A673 (cell line): ENCODE measurements around the gene ITK. TPM values are rescaled to one million over a fixed set of nuclear protein-coding genes. Genes with fewer than 3 reads are reported as not detected.

Experiments
- Bru-seq: library from RNA; stranded (reverse); fragments of 400-500 nt; gene quantifications from one replicate; lab custom pipeline; 2021; lab: Mats Ljungman, UMichigan
- BruChase-seq, 2 experiments: library from RNA; stranded (reverse); fragments of 400-500 nt; gene quantifications; one replicate each; lab custom pipeline; 2021; lab: Mats Ljungman, UMichigan
- BruUV-seq: library from RNA; stranded (reverse); fragments of 400-500 nt; replicated peaks from 2 replicates; lab custom pipeline; 2021; lab: Mats Ljungman, UMichigan
- CTCF ChIA-PET: fragments of 300-600 bp; sonication (Branson Sonifier 250); formaldehyde crosslinking; loops from one replicate; lab custom pipeline; 2022; ENCODE audit warnings: antibody characterized with exemption; lab: Charles Lee
- POLR2A ChIA-PET: fragments of 300-600 bp; sonication (Branson Sonifier 250); formaldehyde crosslinking; loops from one replicate; lab custom pipeline; 2022; ENCODE audit warnings: antibody characterized with exemption; ENCODE audit not compliant: low non-redundant PET; lab: Charles Lee
- DNase-seq: peaks from one replicate; pipeline ENCODE4 v3.0.0-alpha.2; 2015; ENCODE audit warnings: low spot score
- H3K27ac ChIP-seq: fragments of 200-600 bp; sonication (generic); 2 replicates; pipeline ENCODE4 v1.5.1; 2016; ENCODE audit warnings: mixed run types, low read depth, mild to moderate bottlenecking, mixed read lengths, antibody characterized with exemption, low read length; ENCODE audit not compliant: poor library complexity, severe bottlenecking
- H3K27me3 ChIP-seq: fragments of 200-600 bp; sonication (generic); replicated peaks from 2 replicates; pipeline ENCODE4 v1.6.1; 2017; ENCODE audit warnings: mixed run types, low read depth, mild to moderate bottlenecking, mixed read lengths, antibody characterized with exemption, low read length; ENCODE audit not compliant: insufficient read depth, poor library complexity
- H3K36me3 ChIP-seq: fragments of 200-600 bp; sonication (generic); 2 replicates; pipeline ENCODE4 v1.6.1; 2016; ENCODE audit warnings: mixed run types, mild to moderate bottlenecking, mixed read lengths, antibody characterized with exemption, low read length; ENCODE audit not compliant: insufficient read depth, poor library complexity, severe bottlenecking
- H3K4me1 ChIP-seq: fragments of 200-600 bp; sonication (generic); 2 replicates; pipeline ENCODE4 v1.6.1; 2017; ENCODE audit warnings: mixed run types, mild to moderate bottlenecking, mixed read lengths, antibody characterized with exemption, low read length; ENCODE audit not compliant: insufficient read depth, poor library complexity, severe bottlenecking
- H3K4me3 ChIP-seq: fragments of 200-600 bp; sonication (generic); 2 replicates; pipeline ENCODE4 v1.5.1; 2016; ENCODE audit warnings: low read depth, mixed run types, mild to moderate bottlenecking, mixed read lengths, low read length; ENCODE audit not compliant: poor library complexity, severe bottlenecking
- H3K9me3 ChIP-seq: fragments of 200-600 bp; sonication (generic); 2 replicates; pipeline ENCODE4 v1.6.1; 2016; ENCODE audit warnings: mixed run types, low read depth, mild to moderate bottlenecking, mixed read lengths, antibody characterized with exemption, low read length; ENCODE audit not compliant: poor library complexity, severe bottlenecking
- CTCF ChIP-seq: fragments of 300-800, 200-600 bp; sonication (generic); conservative IDR thresholded peaks from 2 replicates; pipeline ENCODE4 v1.5.1; 2017; ENCODE audit warnings: low read depth, mild to moderate bottlenecking, antibody characterized with exemption, low read length, moderate library complexity, mixed read lengths
- EZH2 ChIP-seq: fragments of 200-600 bp; sonication (generic); IDR thresholded peaks from 2 replicates; pipeline ENCODE4 v1.6.1; 2017; ENCODE audit warnings: borderline replicate concordance, low read depth, mild to moderate bottlenecking, mixed read lengths, antibody characterized with exemption, low read length; ENCODE audit not compliant: poor library complexity, severe bottlenecking
- intact Hi-C: fragments of 100-400 bp; cut with micrococcal nuclease; formaldehyde crosslinking; loops from one replicate; pipeline ENCODE4 v1.10.0; 2022; ENCODE audit not compliant: unreplicated experiment
- long read RNA-seq: library from polyadenylated mRNA; stranded (forward); transcript quantifications from one replicate; pipeline ENCODE4 v2.0.0, GENCODE V29; 2022
- total RNA-seq: library from RNA; stranded (reverse); gene quantifications from 2 replicates; pipeline ENCODE4 v1.2.3, GENCODE V29; 2021

The ITK gene
- total RNA-seq (not detected in 2 replicates), Bru-seq, nascent RNA (percentile 6 among the genes with signal in this experiment), BruChase-seq, experiment 1, labeled RNA remaining after a 2-hour chase (percentile 1 among the genes with signal in this experiment), BruChase-seq, experiment 2, labeled RNA remaining after a 6-hour chase (percentile 1 among the genes with signal in this experiment)
- long read RNA-seq: 0 reads

- Histone ChIP-seq H3K4me1 (no peaks in the 10 kb centered on the region), H3K27me3 (peaks cover 16% of the 10 kb centered on the region), H3K36me3 (no peaks in the 10 kb centered on the region), H3K4me3 (no peak within 1 kb of the TSS), H3K9me3 (no peaks in the 10 kb centered on the region), H3K27ac (no peak within 1 kb of the TSS)
- DNase-seq: no peak
- intact Hi-C loops: no loop called here
- POLR2A ChIA-PET: no interaction called here
- CTCF ChIA-PET: no interaction called here
- BruUV-seq: no TSS peak
- no peak for TF ChIP-seq CTCF
- TF ChIP-seq EZH2: no peak
Observed at GRCh38 chr5:157180374-157181264, at the start of gene ITK. Gene ITK (plus strand): TSS chr5:157180840. CDS start chr5:157180978, 138 bp downstream.

DNA sequence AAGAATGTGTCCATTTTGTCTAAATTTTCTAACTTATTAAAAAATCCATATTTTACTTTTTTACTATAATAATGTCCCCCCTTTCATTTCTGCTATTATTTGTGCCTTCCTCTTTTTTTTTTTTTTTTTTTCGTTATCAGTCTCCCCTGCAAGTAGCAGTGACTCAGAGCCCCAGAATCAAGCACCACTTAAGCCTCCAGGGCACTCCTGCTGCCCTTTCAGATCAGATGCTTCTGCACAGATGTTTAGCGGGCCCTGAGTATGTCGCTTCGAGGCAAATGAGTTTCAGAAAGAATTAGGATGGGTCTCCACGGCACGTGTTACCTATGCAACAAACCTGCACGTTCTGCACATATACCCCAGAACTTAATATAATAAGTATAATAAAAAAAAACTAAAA, 49.7 kb upstream of the ITK start:
- no peak for DNase-seq
- POLR2A ChIA-PET: no interaction called here
- TF ChIP-seq CTCF (no peak), EZH2 (no peak)
- Histone ChIP-seq H3K27ac (no peak overlapping the region), H3K4me3 (no peak overlapping the region), H3K9me3 (no peaks in the 10 kb centered on the region), H3K27me3 (no peaks in the 10 kb centered on the region), H3K4me1 (no peaks in the 10 kb centered on the region), H3K36me3 (no peaks in the 10 kb centered on the region)
- CTCF ChIA-PET: no interaction called here
- no TSS peak for BruUV-seq
- intact Hi-C loops: loop anchor here (5.0 to 10.0 kb wide), 3 partner anchors 294 to 1989 kb away; no protein-coding TSS in a partner anchor

DNA sequence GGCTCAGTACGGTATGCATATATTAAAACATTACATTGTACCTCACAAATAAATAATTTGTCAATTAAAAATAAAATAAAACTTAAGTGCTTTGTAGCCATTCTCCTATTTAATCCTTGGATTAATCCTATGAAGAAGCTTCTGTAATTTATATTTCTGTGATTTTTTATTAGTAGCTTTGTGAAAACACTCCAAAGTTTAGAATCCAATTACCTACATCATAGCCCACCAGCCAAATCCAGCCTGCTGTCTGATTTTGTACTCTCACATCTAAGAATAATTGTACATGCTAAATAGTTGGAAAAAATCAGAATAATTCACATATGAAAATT, 48.4 kb upstream of the ITK start:
- Histone ChIP-seq H3K4me3 (no peak overlapping the region), H3K36me3 (peaks cover 1% of the 10 kb centered on the region), H3K27ac (no peak overlapping the region), H3K27me3 (no peaks in the 10 kb centered on the region), H3K4me1 (no peaks in the 10 kb centered on the region), H3K9me3 (no peaks in the 10 kb centered on the region)
- ChIA-PET CTCF (interaction anchor here (1.5 kb wide), 1 partner anchor 10 kb away, joined by 8 read pairs; the partner anchor contains the start of gene MED7), POLR2A (no interaction called here)
- no TSS peak for BruUV-seq
- TF ChIP-seq CTCF (no peak), EZH2 (no peak)
- intact Hi-C loops: loop anchor here (5.0 to 10.0 kb wide), 3 partner anchors 295 to 1990 kb away; no protein-coding TSS in a partner anchor
- no peak for DNase-seq
